Measurements from ENCODE around the gene TIMP2. TPM values are rescaled to one million over a fixed set of nuclear protein-coding genes. Genes with fewer than 3 reads are reported as not detected.

TIMP2 gene
- total RNA-seq, 1 experiment from 2014 or later, result 13.9 TPM

GRCh38 chr17:78849026-78849425 lies 76.2 kb downstream of the TIMP2 start:
- H3K4me3 ChIP-seq (ENCODE audit: insufficient read depth, low read depth, low read length), result no peak overlapping the region
- H3K27me3 ChIP-seq (ENCODE audit: control insufficient read depth, insufficient read depth, low read length), result no peaks in the 10 kb centered on the region
- DNase-seq, result no peak
- no peaks in the 10 kb centered on the region for H3K36me3 ChIP-seq (replicated peaks; ENCODE audit: control insufficient read depth, insufficient read depth, low read length)

GRCh38 chr17:78847052-78847451 lies 78.1 kb downstream of the TIMP2 start:
- H3K4me3 ChIP-seq (ENCODE audit: insufficient read depth, low read depth, low read length), result no peak overlapping the region
- no peak for DNase-seq
- no peaks in the 10 kb centered on the region for H3K36me3 ChIP-seq (replicated peaks; ENCODE audit: control insufficient read depth, insufficient read depth, low read length)
- H3K27me3 ChIP-seq (ENCODE audit: control insufficient read depth, insufficient read depth, low read length), result no peaks in the 10 kb centered on the region

GRCh38 chr17:78844301-78845005 lies 80.7 kb downstream of the TIMP2 start:
- no peak for DNase-seq

GRCh38 chr17:78842881-78843565 lies 82.2 kb downstream of the TIMP2 start:
- Histone ChIP-seq H3K4me3 (ENCODE audit: insufficient read depth, low read depth, low read length) (no peak overlapping the region), H3K27me3 (ENCODE audit: control insufficient read depth, insufficient read depth, low read length) (no peaks in the 10 kb centered on the region), H3K36me3 (replicated peaks; ENCODE audit: control insufficient read depth, insufficient read depth, low read length) (no peaks in the 10 kb centered on the region; the same call in 1 of the 2 replicates)
- peak; percentile 84 for DNase-seq

More at GRCh38 chr17:78844301-78845005, 80.7 kb downstream of the TIMP2 start:
- Histone ChIP-seq H3K4me3 (ENCODE audit: insufficient read depth, low read depth, low read length) (no peak overlapping the region), H3K36me3 (replicated peaks; ENCODE audit: control insufficient read depth, insufficient read depth, low read length) (no peaks in the 10 kb centered on the region), H3K27me3 (ENCODE audit: control insufficient read depth, insufficient read depth, low read length) (no peaks in the 10 kb centered on the region)

GRCh38 chr17:78840780-78841611 lies 84.2 kb downstream of the TIMP2 start, which contains the start of gene USP36:
Gene USP36 (minus strand): TSS chr17:78840814. CDS start chr17:78836363, 4,451 bp downstream.
- peak; percentile 98 for DNase-seq
- peak within 1 kb of the TSS; percentile 91 for H3K4me3 ChIP-seq (ENCODE audit: insufficient read depth, low read depth, low read length)
- H3K36me3 ChIP-seq (replicated peaks; ENCODE audit: control insufficient read depth, insufficient read depth, low read length), result peaks cover 14% of the 10 kb centered on the region
- H3K27me3 ChIP-seq (ENCODE audit: control insufficient read depth, insufficient read depth, low read length), result no peaks in the 10 kb centered on the region

- peak overlapping the region; percentile 91 for H3K4me3 ChIP-seq (ENCODE audit: insufficient read depth, low read depth, low read length)
- no peaks in the 10 kb centered on the region for H3K27me3 ChIP-seq (ENCODE audit: control insufficient read depth, insufficient read depth, low read length)
- DNase-seq, result no peak
- H3K36me3 ChIP-seq (replicated peaks; ENCODE audit: control insufficient read depth, insufficient read depth, low read length), result peaks cover 19% of the 10 kb centered on the region
Observed at GRCh38 chr17:78840530-78840779, 84.7 kb downstream of the TIMP2 start.

GRCh38 chr17:78839762-78840529 lies 85.2 kb downstream of the TIMP2 start:
- peaks cover 24% of the 10 kb centered on the region for H3K36me3 ChIP-seq (replicated peaks; ENCODE audit: control insufficient read depth, insufficient read depth, low read length)
- DNase-seq, result peak; percentile 77
- peak overlapping the region; percentile 91 for H3K4me3 ChIP-seq (ENCODE audit: insufficient read depth, low read depth, low read length)
- no peaks in the 10 kb centered on the region for H3K27me3 ChIP-seq (ENCODE audit: control insufficient read depth, insufficient read depth, low read length)

- DNase-seq, result no peak
- Histone ChIP-seq H3K36me3 (replicated peaks; ENCODE audit: control insufficient read depth, insufficient read depth, low read length) (peaks cover 28% of the 10 kb centered on the region), H3K27me3 (ENCODE audit: control insufficient read depth, insufficient read depth, low read length) (no peaks in the 10 kb centered on the region), H3K4me3 (ENCODE audit: insufficient read depth, low read depth, low read length) (peak overlapping the region; percentile 91)
Observed at GRCh38 chr17:78839235-78839761, 85.9 kb downstream of the TIMP2 start.

- no peak for DNase-seq
- H3K27me3 ChIP-seq (ENCODE audit: control insufficient read depth, insufficient read depth, low read length), result no peaks in the 10 kb centered on the region
- H3K4me3 ChIP-seq (ENCODE audit: insufficient read depth, low read depth, low read length), result no peak overlapping the region
- peaks cover 30% of the 10 kb centered on the region for H3K36me3 ChIP-seq (replicated peaks; ENCODE audit: control insufficient read depth, insufficient read depth, low read length)
Observed at GRCh38 chr17:78838574-78839005, 86.6 kb downstream of the TIMP2 start.

GRCh38 chr17:78836420-78837021 lies 88.7 kb downstream of the TIMP2 start:
- peaks cover 43% of the 10 kb centered on the region for H3K36me3 ChIP-seq (replicated peaks; ENCODE audit: control insufficient read depth, insufficient read depth, low read length)

GRCh38 chr17:78834571-78834970 lies 90.6 kb downstream of the TIMP2 start:
- no peak for DNase-seq
- peaks cover 48% of the 10 kb centered on the region for H3K36me3 ChIP-seq (replicated peaks; ENCODE audit: control insufficient read depth, insufficient read depth, low read length)

More at GRCh38 chr17:78836420-78837021, 88.7 kb downstream of the TIMP2 start:
- Histone ChIP-seq H3K27me3 (ENCODE audit: control insufficient read depth, insufficient read depth, low read length) (no peaks in the 10 kb centered on the region), H3K4me3 (ENCODE audit: insufficient read depth, low read depth, low read length) (no peak overlapping the region)
- no peak for DNase-seq

GRCh38 chr17:78832541-78832810 lies 92.7 kb downstream of the TIMP2 start:
- no peak for DNase-seq
- H3K4me3 ChIP-seq (ENCODE audit: insufficient read depth, low read depth, low read length), result no peak overlapping the region
- H3K27me3 ChIP-seq (ENCODE audit: control insufficient read depth, insufficient read depth, low read length), result no peaks in the 10 kb centered on the region
- peaks cover 56% of the 10 kb centered on the region for H3K36me3 ChIP-seq (replicated peaks; ENCODE audit: control insufficient read depth, insufficient read depth, low read length)

More at GRCh38 chr17:78834571-78834970, 90.6 kb downstream of the TIMP2 start:
- Histone ChIP-seq H3K4me3 (ENCODE audit: insufficient read depth, low read depth, low read length) (no peak overlapping the region), H3K27me3 (ENCODE audit: control insufficient read depth, insufficient read depth, low read length) (no peaks in the 10 kb centered on the region)

GRCh38 chr17:78831688-78832540 lies 93.3 kb downstream of the TIMP2 start:
- Histone ChIP-seq H3K36me3 (replicated peaks; ENCODE audit: control insufficient read depth, insufficient read depth, low read length) (peaks cover 57% of the 10 kb centered on the region), H3K27me3 (ENCODE audit: control insufficient read depth, insufficient read depth, low read length) (no peaks in the 10 kb centered on the region), H3K4me3 (ENCODE audit: insufficient read depth, low read depth, low read length) (no peak overlapping the region)
- DNase-seq, result no peak
